ENCODE results near the gene GBF1. TPM values are rescaled to one million over a fixed set of nuclear protein-coding genes. Genes with fewer than 3 reads are reported as not detected.

Gene GBF1
- total RNA-seq, 1 experiment from 2014 or later, result 23.7 TPM

DNA sequence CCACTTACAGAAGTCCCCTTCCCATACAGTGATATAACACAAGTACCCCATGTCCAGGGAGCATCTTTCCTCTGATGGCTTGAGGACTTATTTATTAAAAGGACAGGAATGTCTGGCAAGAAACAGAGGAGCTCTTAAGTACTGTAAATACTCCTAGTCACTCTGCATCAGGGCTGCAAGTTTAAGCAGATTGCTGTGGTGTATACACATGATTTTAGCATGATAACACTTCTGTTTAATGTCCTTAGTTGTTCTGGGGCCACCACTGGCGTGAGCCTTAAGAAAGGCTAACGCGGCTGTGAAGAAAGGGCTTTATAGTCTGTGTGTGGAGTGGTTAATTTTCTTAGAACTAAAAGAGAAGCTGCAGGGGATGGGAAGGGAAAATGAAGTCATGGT, 65.7 kb downstream of the GBF1 start:
- H4K8ac ChIP-seq (replicated peaks; ENCODE audit: insufficient read length, low read depth, low read length), result no peak overlapping the region
- H3K14ac ChIP-seq (ENCODE audit: insufficient read depth, low read length), result no peak overlapping the region
- H2BK20ac ChIP-seq (ENCODE audit: low read depth, low read length, poor library complexity, severe bottlenecking), result no peak overlapping the region
- no CpG with 5 or more reads among the region's 3 CpGs for whole genome bisulfite sequencing (ENCODE audit: extremely low coverage, insufficient read length, low lambda C conversion rate)
- no peaks in the 10 kb centered on the region for H3K27me3 ChIP-seq (ENCODE audit: insufficient read depth, low read length)
- no peak overlapping the region for H2BK120ac ChIP-seq (ENCODE audit: low read depth, low read length, poor library complexity, severe bottlenecking)
- H3K27ac ChIP-seq (ENCODE audit: insufficient read length, low read depth, low read length), result no peak overlapping the region
- Mint-ChIP-seq H3K36me3 (ENCODE audit: insufficient read depth in 1 of 3, low read depth in 3 of 3) (no peaks in the 10 kb centered on the region), H3K27me3 (ENCODE audit: low read depth) (no peaks in the 10 kb centered on the region), H3K4me1 (peaks cover 16 to 18% of the 10 kb centered on the region in 2 experiments), H3K4me3 (no peak overlapping the region), H3K9me3 (no peaks in the 10 kb centered on the region), H3K27ac (no peak overlapping the region)
- H3T11ph ChIP-seq (ENCODE audit: low read length), result no peak overlapping the region
- no peak overlapping the region for H2AFZ ChIP-seq (ENCODE audit: low read length)
- H3K4me1 ChIP-seq (ENCODE audit: insufficient read depth, low read length), result peaks cover 3% of the 10 kb centered on the region; the same call in 1 of the 2 replicates
- H3K23ac ChIP-seq (ENCODE audit: insufficient read length, low read depth, low read length), result no peak overlapping the region
- no peak overlapping the region for H2AK5ac ChIP-seq (ENCODE audit: insufficient read length, low read length)
- H3K23me2 ChIP-seq (ENCODE audit: insufficient read length, low read depth, low read length, poor library complexity, severe bottlenecking), result no peaks in the 10 kb centered on the region
- H4K20me1 ChIP-seq (ENCODE audit: control insufficient read depth, insufficient read depth, insufficient read length), result no peaks in the 10 kb centered on the region
- H3K79me2 ChIP-seq (ENCODE audit: insufficient read depth, low read length), result no peaks in the 10 kb centered on the region
- H3K9ac ChIP-seq (ENCODE audit: extremely low read depth, insufficient read length, low read length), result no peak overlapping the region
- H3K9me3 ChIP-seq (ENCODE audit: control insufficient read depth, low read depth, low read length), result no peaks in the 10 kb centered on the region
- H2BK15ac ChIP-seq (ENCODE audit: low read depth, low read length), result no peak overlapping the region
- TF ChIP-seq, protein P1, sequence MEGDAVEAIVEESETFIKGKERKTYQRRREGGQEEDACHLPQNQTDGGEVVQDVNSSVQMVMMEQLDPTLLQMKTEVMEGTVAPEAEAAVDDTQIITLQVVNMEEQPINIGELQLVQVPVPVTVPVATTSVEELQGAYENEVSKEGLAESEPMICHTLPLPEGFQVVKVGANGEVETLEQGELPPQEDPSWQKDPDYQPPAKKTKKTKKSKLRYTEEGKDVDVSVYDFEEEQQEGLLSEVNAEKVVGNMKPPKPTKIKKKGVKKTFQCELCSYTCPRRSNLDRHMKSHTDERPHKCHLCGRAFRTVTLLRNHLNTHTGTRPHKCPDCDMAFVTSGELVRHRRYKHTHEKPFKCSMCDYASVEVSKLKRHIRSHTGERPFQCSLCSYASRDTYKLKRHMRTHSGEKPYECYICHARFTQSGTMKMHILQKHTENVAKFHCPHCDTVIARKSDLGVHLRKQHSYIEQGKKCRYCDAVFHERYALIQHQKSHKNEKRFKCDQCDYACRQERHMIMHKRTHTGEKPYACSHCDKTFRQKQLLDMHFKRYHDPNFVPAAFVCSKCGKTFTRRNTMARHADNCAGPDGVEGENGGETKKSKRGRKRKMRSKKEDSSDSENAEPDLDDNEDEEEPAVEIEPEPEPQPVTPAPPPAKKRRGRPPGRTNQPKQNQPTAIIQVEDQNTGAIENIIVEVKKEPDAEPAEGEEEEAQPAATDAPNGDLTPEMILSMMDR (conservative IDR thresholded peaks at IDR 0.05), result no peak
- DNase-seq, result no peak
- H4K91ac ChIP-seq (ENCODE audit: insufficient read length, low read depth, low read length), result no peak overlapping the region
- H2BK5ac ChIP-seq (ENCODE audit: insufficient read length, low read length), result no peak overlapping the region
- H3K4me2 ChIP-seq (ENCODE audit: insufficient read depth, insufficient read length, low read length), result no peak overlapping the region
- H3K4ac ChIP-seq (ENCODE audit: low read depth, low read length), result no peak overlapping the region
- H2BK12ac ChIP-seq (ENCODE audit: insufficient read length, low read depth, low read length), result no peak overlapping the region
- H3K56ac ChIP-seq (ENCODE audit: insufficient read length, low read depth, low read length), result no peak overlapping the region
- H3K79me1 ChIP-seq (ENCODE audit: insufficient read depth, low read depth, low read length, poor library complexity, severe bottlenecking), result no peaks in the 10 kb centered on the region
- H4K5ac ChIP-seq (ENCODE audit: insufficient read length, low read depth, low read length), result no peak overlapping the region
- no peak overlapping the region for H3K18ac ChIP-seq (ENCODE audit: insufficient read length, low read depth, low read length)
